GM12873 (cell line): Measurements from ENCODE around the gene RNF103.

Source experiments
- TF ChIP-seq, protein P1 (sequence below): IDR thresholded peaks from 2 replicates; pipeline ENCODE4 v1.5.1; 2012; ENCODE audit warnings: low read depth, mild to moderate bottlenecking, moderate library complexity, low read length, control low read depth; ENCODE audit not compliant: insufficient read depth; ENCODE audit errors: missing control alignments

Gene RNF103

GRCh38 chr2:86649119-86649947 lies 25.7 kb upstream of the RNF103 start:
- TF ChIP-seq, protein P1, sequence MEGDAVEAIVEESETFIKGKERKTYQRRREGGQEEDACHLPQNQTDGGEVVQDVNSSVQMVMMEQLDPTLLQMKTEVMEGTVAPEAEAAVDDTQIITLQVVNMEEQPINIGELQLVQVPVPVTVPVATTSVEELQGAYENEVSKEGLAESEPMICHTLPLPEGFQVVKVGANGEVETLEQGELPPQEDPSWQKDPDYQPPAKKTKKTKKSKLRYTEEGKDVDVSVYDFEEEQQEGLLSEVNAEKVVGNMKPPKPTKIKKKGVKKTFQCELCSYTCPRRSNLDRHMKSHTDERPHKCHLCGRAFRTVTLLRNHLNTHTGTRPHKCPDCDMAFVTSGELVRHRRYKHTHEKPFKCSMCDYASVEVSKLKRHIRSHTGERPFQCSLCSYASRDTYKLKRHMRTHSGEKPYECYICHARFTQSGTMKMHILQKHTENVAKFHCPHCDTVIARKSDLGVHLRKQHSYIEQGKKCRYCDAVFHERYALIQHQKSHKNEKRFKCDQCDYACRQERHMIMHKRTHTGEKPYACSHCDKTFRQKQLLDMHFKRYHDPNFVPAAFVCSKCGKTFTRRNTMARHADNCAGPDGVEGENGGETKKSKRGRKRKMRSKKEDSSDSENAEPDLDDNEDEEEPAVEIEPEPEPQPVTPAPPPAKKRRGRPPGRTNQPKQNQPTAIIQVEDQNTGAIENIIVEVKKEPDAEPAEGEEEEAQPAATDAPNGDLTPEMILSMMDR: no peak

- TF ChIP-seq, protein P1: no peak
Observed at GRCh38 chr2:86648681-86649080, 25.0 kb upstream of the RNF103 start.

DNA sequence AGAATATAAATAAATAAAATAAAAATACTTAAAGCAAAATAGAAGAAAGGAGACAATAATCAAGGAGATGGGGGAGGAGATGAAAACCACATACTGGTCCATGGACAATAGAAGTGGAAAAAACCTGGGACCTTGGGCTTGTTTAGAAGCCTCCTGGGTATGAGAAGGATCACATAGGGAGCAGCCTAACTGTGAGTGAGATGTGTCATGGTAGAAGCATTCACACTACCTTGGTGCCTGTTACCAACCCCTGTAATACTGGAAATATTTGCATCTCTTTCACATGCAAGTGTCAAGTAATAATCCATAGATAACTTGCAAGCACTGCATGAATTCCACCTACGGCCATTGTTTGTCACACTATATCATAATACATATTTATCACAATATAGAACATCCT lies 23.2 kb upstream of the RNF103 start:
- TF ChIP-seq, protein P1: no peak

DNA sequence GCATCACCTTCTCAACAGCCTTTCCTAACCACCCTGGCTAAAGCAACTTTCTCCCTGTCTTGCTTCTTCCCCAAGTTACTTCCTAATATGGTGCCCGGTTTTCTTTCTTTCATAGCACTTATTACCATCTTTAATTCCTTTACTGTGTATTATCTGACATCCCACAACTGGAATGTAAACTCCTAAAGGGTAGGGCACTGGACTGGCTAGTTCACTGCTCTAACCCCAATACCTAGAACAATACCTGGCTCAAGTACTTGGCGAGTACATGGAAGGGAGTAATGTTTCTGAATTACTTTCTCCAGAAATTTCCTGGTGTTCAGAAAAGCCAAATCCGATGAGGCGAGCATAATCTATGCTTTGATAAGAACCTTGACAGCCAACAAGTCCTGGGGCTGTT lies 22.7 kb upstream of the RNF103 start:
- TF ChIP-seq, protein P1: no peak

DNA sequence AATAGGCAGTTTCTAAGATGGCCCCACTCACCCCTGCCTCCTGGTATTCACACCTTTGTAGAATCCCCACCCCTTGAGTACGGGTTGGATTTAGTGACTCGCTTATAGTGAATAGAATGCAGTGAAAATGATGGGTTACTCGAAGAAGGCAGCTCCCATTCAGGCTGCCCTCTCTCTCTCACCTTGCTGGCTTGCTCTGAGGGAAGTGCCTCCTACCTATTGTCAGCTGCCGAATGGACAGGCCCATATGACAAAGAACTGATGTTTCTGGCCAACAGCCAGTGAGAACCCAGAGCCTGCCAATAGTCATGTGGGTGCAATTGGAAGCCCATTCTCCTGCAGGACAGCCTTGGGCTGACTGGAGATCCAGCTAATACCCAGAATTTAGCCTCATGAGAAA lies 22.1 kb upstream of the RNF103 start:
- TF ChIP-seq, protein P1: no peak

- TF ChIP-seq, protein P1: no peak
Observed at GRCh38 chr2:86638712-86639111, 15.0 kb upstream of the RNF103 start.

GRCh38 chr2:86636842-86637241 lies 13.2 kb upstream of the RNF103 start:
- TF ChIP-seq, protein P1: no peak
